Ishikawa (cell line): Measurements from ENCODE around the gene SLC5A10.

Source experiments
- CEBPB ChIP-seq: IDR thresholded peaks from 2 replicates; pipeline ENCODE4 v1.6.1; 2012
- CREB1 ChIP-seq: IDR thresholded peaks from 2 replicates; pipeline ENCODE4 v1.6.1; 2012; ENCODE audit warnings: low read depth
- FOXM1 ChIP-seq: IDR thresholded peaks from 2 replicates; pipeline ENCODE4 v1.6.1; 2012; ENCODE audit warnings: low read depth, borderline replicate concordance
- MAX ChIP-seq: IDR thresholded peaks from 2 replicates; pipeline ENCODE4 v1.6.1; 2012
- RAD21 ChIP-seq: IDR thresholded peaks from 2 replicates; pipeline ENCODE4 v1.6.1; 2012; ENCODE audit warnings: low read depth
- REST ChIP-seq: IDR thresholded peaks from 2 replicates; pipeline ENCODE4 v1.6.1; 2012; ENCODE audit warnings: low read depth, mild to moderate bottlenecking
- TAF1 ChIP-seq: IDR thresholded peaks from 2 replicates; pipeline ENCODE4 v1.6.1; 2012; ENCODE audit warnings: low read depth, mild to moderate bottlenecking
- TEAD4 ChIP-seq: IDR thresholded peaks from 2 replicates; pipeline ENCODE4 v1.6.1; 2012
- USF1 ChIP-seq: IDR thresholded peaks from 2 replicates; pipeline ENCODE4 v1.6.1; 2012
- YY1 ChIP-seq: IDR thresholded peaks from 2 replicates; pipeline ENCODE4 v1.6.1; 2012; ENCODE audit warnings: low read depth

- TF ChIP-seq YY1 (no peak), RAD21 (no peak), REST (no peak), MAX (no peak), CEBPB (no peak), CREB1 (no peak), TEAD4 (no peak), TAF1 (no peak), FOXM1 (no peak), USF1 (no peak)
Measured at GRCh38 chr17:18946536-18946935, 5.4 kb upstream of the SLC5A10 start.
